Fibroblast of skin of scalp (primary cell): ENCODE measurements around the gene AK2.

Source experiments
- DNase-seq: peaks from one replicate; pipeline ENCODE4 v3.0.0-alpha.2; 2013

Gene AK2

GRCh38 chr1:33021567-33022431, 14.9 kb downstream of the AK2 start:
- no peak for DNase-seq

GRCh38 chr1:33018112-33018511, 18.6 kb downstream of the AK2 start:
- DNase-seq: no peak

GRCh38 chr1:33017175-33017574, 19.5 kb downstream of the AK2 start:
- no peak for DNase-seq

DNA sequence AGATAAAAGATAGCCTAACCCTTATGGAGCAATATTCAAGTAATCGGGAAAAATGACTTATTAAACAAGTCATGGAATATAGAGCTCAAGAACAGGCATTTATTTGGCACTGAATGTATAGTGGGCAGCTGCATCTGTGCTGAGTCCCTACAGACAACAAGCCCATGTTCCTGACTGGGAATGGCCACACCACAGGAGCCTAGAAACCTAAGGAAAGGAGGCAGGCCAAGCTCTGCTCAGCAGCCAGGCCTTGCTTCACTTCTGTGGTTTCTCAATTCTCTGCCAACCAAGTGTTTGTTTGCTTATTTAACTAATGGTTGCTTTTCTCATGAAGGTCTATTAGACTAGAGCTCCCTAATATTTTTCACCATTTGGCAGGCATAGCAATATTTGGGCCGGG, 21.5 kb downstream of the AK2 start:
- no peak for DNase-seq

DNA sequence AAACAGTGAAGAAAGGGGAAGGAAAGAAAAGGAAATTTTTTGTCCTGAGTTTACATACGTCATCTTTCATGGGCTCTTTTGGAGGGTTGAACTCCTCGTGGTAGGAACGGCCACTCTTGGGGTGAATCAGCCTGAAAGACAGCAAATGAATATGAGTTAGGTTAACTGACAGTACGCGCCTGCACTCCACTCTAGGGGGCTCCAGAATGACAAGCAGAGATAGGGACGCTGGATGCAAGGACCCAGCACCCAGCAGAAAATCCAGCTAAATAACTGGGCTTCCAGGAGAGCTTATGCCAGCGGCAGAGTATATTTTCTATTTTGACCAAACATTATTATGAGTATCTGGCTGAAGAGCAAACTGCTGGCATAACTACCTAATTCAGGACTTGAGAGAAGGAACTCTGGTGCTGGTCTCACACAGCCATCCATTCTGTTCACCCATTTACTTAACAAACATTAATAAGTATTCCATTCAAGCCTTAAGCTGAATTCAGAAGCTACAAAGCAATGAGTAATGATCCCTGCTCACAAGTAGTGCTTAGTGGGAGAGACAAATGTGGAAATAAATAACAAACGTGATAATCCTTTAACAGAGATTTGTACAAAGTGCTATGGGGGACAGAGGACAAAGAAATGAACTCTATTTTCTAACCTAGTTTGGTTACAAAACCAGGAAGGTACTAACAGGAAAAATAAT, 22.1 kb downstream of the AK2 start:
- DNase-seq: no peak

DNA sequence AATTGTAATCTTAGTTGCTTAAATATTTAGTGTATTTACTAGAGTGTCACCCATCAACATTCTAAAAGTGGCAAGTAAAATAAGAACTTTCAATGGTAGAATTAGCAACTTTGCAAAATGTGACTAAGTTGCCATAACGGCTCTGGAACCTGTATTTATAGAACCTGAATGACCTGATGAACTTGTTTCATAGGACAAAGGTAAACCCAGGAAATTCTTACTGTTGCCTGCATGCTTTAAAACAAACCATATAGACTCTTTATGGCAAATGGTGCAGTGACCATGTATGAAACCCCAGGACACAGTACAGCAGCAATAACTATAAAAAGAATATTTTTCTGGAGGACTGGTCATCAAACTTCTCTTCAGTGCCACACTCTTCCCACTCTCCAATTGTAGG, 22.9 kb downstream of the AK2 start:
- DNase-seq: no peak

GRCh38 chr1:33012165-33012564, 24.5 kb downstream of the AK2 start:
- DNase-seq: no peak

DNA sequence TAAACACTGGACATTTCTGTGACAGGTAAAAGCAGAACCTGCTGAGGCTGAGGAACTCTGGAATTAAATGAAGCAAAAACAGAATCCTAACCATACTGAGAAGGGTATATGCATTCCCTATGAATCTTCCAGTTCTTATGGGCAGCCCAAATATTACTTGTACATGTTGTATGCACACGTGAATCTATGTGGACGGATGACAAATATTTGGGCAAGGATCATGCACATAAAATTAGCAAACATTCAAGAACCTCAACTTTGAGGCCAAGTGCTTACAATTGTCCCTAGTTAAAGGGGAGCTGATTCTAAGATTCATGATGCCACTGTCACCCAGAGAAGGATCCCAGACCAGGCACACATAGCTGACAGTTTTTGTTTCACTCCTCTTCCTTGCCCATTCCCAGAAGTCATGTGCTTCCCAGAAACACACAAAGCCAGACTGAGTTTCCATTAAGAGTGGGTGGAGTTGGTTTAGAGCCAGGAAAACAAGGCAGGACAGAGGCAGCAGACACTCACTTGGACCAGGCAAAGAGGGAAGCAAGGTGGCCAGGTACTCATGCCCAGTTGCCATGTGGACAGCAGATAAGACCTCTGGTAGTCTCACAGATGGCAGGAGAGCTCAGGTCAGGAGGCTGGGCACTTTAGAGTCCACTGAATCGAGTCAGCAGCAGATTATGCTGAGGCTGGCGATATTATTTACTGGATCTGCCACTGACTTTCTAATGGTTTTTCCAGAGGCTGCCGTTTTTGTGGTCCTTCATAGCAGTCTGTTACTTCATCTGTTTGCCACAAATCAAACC, 25.6 kb downstream of the AK2 start:
- no peak for DNase-seq

DNA sequence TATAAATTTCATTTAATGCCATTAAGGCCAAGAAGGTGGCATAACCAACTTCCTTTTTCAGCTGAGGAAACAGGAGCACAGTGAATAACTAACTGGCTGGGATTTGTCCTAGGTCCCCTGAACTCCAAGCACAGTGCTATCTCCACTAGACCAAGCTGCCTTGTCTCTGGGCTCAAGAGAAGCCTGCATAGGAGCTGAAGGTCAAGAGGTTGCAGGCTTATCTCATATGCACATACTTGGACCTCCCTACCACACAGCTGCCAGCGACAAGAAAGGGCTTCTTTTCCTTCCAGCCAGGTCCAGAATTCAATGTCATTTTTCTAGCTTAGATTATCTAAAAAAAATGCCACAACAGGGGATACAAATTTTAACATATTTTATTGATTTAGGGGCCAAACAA, 27.1 kb downstream of the AK2 start:
- DNase-seq: no peak

DNA sequence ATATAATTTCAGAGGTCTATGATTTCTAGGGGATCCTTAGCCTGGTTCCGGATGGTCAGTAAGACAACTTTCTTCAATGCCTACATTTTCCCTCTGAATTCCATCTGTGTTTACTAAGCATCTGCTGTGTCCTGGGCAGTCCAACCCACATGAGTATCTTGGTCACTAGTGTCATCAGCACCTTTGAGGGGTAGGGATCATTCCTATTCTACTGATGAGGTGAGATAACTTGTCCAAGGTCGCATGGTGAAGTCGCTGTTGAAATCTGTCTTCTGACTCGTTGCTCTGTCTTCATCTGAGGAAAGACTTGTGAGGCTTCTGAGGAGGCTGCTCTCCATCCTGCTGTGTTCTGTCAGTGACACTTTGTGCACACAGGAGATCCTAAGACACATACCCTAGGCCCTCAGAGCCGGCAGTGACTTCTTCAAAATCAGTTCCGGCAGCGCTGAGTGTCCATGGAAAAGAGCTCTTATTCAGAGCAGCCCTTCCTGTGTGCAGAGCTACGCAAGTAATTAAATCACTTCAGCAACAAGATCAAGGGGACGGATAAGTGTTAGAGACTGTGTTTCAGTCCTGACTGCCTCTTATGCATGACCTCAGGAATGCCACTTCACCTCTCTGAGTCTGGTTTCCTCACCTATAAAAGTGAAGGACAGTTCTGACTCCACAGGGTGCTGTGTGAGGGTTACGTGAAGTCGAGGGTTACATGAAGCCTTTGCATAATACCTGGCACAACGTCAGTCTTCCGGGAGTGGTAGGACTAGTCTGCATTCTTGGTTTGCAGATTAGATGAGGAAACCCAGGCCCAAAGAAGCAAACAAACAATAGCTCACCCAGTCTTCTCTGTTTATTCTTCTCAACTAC, 28.4 kb downstream of the AK2 start:
- no peak for DNase-seq

GRCh38 chr1:33007190-33008050, 29.3 kb downstream of the AK2 start:
- peak; percentile 89 for DNase-seq

GRCh38 chr1:33005838-33006421, 30.8 kb downstream of the AK2 start:
- DNase-seq: peak; percentile 49

- no peak for DNase-seq
These were observed 31.4 kb downstream of the AK2 start for GRCh38 chr1:33005117-33005837.

GRCh38 chr1:33004613-33005012, 32.1 kb downstream of the AK2 start:
- DNase-seq: no peak

GRCh38 chr1:33003657-33004056, 33.0 kb downstream of the AK2 start:
- no peak for DNase-seq

DNA sequence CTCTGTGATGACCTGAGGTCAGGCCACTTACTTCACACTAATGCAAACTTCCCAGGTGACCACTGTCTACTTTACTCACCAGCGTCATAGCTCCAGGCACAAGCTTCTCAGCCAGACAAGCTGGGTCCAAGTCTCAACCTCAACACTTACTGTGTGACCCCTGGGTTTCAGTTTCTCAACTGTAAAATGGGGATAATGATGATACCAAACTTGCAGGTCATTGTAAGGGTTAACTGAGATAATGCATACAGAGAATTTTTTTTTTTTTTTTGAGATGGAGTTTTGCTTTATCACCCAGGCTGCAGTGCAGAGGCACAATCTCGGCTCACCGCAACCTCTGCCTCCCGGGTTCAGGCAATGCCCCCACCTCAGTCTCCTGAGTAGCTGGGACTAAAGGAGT, 34.7 kb downstream of the AK2 start:
- DNase-seq: no peak

- no peak for DNase-seq
These were observed 35.4 kb downstream of the AK2 start for GRCh38 chr1:33001282-33001681.

DNA sequence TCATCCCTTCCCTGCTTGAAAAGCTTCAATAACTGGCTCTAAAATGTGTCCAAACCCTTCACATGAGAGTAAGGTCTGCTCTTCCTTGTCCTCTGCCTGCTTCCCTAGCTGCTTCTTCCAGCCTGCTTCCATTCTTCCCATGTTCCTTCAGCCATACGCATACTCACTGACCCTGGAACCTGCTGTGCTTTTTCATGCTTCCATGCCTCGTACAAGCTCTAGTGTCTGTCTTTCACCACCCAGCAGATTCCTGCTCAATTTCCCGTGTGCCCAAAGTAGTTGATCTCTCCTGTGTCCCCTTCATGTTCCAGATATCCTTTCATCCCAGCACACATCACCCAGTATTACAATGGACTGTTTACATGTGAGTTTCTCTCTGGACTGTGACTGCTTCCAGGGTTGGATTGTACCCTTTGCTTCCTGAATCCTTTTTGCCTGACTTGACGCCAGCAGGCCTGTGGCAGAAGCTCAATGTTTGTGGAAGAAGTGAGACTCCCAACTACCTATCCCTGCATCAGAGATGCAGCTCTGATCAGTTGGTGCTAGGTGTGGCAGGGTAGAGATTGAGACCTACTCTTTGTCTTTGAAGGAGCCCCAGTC, 36.2 kb downstream of the AK2 start:
- no peak for DNase-seq

DNA sequence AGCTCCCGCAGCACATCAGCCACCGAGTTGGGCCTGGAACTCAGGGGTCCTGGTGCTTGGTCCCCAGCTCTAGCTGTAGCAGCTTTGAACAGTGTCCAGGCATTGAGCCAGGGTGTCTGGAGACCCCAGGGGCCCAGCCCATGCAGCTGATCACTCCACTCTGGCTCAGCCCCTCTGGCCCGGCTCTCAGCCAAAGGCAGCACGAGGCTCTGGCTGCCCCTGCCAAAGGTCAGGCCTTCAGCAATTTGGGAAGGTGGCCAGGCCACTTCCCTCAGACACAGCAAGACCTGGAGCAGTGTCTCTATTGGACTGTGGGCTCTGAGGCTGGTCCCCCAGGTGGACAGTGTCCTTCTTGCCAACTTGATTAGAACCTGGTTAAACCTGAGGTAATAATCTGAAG, 37.7 kb downstream of the AK2 start:
- DNase-seq: no peak

DNA sequence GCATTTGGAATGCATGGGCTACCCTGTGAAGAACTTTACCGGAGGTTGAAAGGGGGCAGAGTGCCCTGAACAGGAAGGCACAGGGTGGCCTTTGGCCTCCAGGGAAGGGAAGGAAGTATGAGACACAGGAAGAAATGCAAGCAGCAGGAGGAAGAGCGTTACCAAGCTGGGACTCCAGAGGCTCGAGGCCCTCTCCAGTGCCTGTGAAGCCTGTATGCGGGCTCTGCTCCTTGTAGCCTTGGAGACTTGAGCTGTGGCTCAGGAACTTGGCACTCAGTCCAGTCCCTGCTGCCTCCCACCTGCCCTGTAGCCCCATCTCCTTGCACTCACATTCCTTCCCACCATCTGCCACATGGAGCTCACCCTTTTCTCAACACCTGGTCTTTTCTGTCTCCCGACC, 38.6 kb downstream of the AK2 start:
- DNase-seq: no peak
